Activated B cell treated with CpG ODN at 0.5 μM for 24 hours (primary cell): ENCODE data around the gene SERPINB5. TPM values are rescaled to one million over a fixed set of nuclear protein-coding genes. Genes with fewer than 3 reads are reported as not detected.
A peak's percentile ranks its signal among the peaks of the same experiment; 100 is the strongest.

Experiments
- ATAC-seq: fragments of 200-7000 bp; cut with Tn5 transposase; one replicate; pipeline ENCODE4 v1.10.0; 2021; ENCODE audit warnings: low read depth, mild to moderate bottlenecking, moderate library complexity
- CTCF ChIA-PET: fragments of 350-600 bp; sonication (Branson Sonifier 250); formaldehyde crosslinking; loops from one replicate; lab custom pipeline; 2021; ENCODE audit warnings: antibody characterized with exemption; lab: Charles Lee
- POLR2A ChIA-PET: fragments of 350-600 bp; sonication (Branson Sonifier 250); formaldehyde crosslinking; loops from one replicate; lab custom pipeline; 2021; ENCODE audit warnings: antibody characterized with exemption; lab: Charles Lee
- DNase-seq: peaks from one replicate; pipeline ENCODE4 v3.0.0; 2022
- H3K27ac Mint-ChIP-seq: one replicate; pipeline ENCODE4 v1.8.0; 2020; ENCODE audit warnings: mixed read lengths
- H3K27me3 Mint-ChIP-seq: one replicate; pipeline ENCODE4 v1.8.0; 2021; ENCODE audit warnings: mixed read lengths
- H3K36me3 Mint-ChIP-seq: one replicate; pipeline ENCODE4 v1.8.0; 2021; ENCODE audit warnings: low read depth, mixed read lengths
- H3K4me1 Mint-ChIP-seq: one replicate; pipeline ENCODE4 v1.8.0; 2021; ENCODE audit warnings: mixed read lengths
- H3K4me3 Mint-ChIP-seq: one replicate; pipeline ENCODE4 v1.8.0; 2020; ENCODE audit warnings: mild to moderate bottlenecking, mixed read lengths
- H3K9me3 Mint-ChIP-seq: one replicate; pipeline ENCODE4 v1.8.0; 2020; ENCODE audit warnings: mixed read lengths
- intact Hi-C: fragments of 100-400 bp; cut with micrococcal nuclease; formaldehyde crosslinking; loops from one replicate; pipeline ENCODE4 v1.15.1; 2024
- total RNA-seq: library from RNA; stranded (reverse); gene quantifications from 2 replicates; pipeline ENCODE4 v1.2.3, GENCODE V29; 2022
- TF ChIP-seq, protein P1 (sequence below): fragments of 200-600 bp; IDR thresholded peaks from one replicate; pipeline ENCODE4 v1.8.0; 2022; ENCODE audit warnings: antibody characterized with exemption, mild to moderate bottlenecking

The SERPINB5 gene
- not detected in 2 replicates for total RNA-seq

- POLR2A ChIA-PET: no interaction called here
- CTCF ChIA-PET: no interaction called here
- Mint-ChIP-seq H3K27me3 (peaks cover 8% of the 10 kb centered on the region), H3K4me1 (no peaks in the 10 kb centered on the region), H3K36me3 (no peaks in the 10 kb centered on the region), H3K9me3 (no peaks in the 10 kb centered on the region), H3K4me3 (no peak within 1 kb of the TSS), H3K27ac (peak within 1 kb of the TSS; percentile 2)
- intact Hi-C loops: no loop called here
- DNase-seq (no peak), ATAC-seq (no peak)
- TF ChIP-seq, protein P1, sequence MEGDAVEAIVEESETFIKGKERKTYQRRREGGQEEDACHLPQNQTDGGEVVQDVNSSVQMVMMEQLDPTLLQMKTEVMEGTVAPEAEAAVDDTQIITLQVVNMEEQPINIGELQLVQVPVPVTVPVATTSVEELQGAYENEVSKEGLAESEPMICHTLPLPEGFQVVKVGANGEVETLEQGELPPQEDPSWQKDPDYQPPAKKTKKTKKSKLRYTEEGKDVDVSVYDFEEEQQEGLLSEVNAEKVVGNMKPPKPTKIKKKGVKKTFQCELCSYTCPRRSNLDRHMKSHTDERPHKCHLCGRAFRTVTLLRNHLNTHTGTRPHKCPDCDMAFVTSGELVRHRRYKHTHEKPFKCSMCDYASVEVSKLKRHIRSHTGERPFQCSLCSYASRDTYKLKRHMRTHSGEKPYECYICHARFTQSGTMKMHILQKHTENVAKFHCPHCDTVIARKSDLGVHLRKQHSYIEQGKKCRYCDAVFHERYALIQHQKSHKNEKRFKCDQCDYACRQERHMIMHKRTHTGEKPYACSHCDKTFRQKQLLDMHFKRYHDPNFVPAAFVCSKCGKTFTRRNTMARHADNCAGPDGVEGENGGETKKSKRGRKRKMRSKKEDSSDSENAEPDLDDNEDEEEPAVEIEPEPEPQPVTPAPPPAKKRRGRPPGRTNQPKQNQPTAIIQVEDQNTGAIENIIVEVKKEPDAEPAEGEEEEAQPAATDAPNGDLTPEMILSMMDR: no peak
Measured at GRCh38 chr18:63476668-63477067, at the start of gene SERPINB5. SERPINB5 (plus strand) TSS chr18:63476958; CDS start chr18:63484429, 7,471 bp downstream.

DNA sequence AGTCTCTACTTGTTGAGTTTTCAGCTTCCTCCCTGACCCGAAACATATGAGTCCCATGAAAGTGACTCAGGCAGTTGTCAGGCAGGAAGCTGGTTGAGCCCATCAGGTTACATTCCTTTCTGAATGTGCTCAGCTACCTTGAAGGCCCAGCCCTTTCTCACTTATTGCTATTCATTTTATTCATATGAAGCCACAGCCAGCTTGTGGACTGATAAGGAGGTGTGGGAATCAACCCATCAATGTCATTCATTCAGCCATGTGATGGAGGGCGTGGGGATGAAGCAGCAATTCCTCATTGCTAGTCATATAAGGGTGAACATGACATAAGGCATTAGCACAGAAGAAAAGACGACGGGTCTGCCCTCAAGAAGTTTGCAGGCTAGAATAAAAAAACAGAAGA is 49.2 kb upstream of the SERPINB5 start:
- Mint-ChIP-seq H3K36me3 (peaks cover 2% of the 10 kb centered on the region), H3K27me3 (peaks cover 9% of the 10 kb centered on the region), H3K4me1 (peaks cover 11% of the 10 kb centered on the region), H3K9me3 (no peaks in the 10 kb centered on the region), H3K27ac (no peak overlapping the region), H3K4me3 (no peak overlapping the region)
- DNase-seq: no peak
- ChIA-PET CTCF (interaction anchor here (1.4 kb wide), 1 partner anchor 9 kb away, joined by 3 read pairs; no protein-coding TSS in a partner anchor), POLR2A (no interaction called here)
- TF ChIP-seq, protein P1: no peak
- no peak for ATAC-seq
- intact Hi-C loops: loop anchor here (10.0 kb wide), 2 partner anchors 563 to 1103 kb away; partner anchors contain the start of gene TNFRSF11A

- H3K4me1 Mint-ChIP-seq: no peaks in the 10 kb centered on the region
- TF ChIP-seq, protein P1: no peak
- CTCF ChIA-PET: no interaction called here
- no peak overlapping the region for H3K4me3 Mint-ChIP-seq
- ATAC-seq (no peak), DNase-seq (no peak)
- peaks cover 13% of the 10 kb centered on the region for H3K27me3 Mint-ChIP-seq
- POLR2A ChIA-PET: no interaction called here
- H3K9me3 Mint-ChIP-seq: no peaks in the 10 kb centered on the region
- H3K36me3 Mint-ChIP-seq: no peaks in the 10 kb centered on the region
- no peak overlapping the region for H3K27ac Mint-ChIP-seq
- intact Hi-C loops: no loop called here
Measured at GRCh38 chr18:63430526-63430925, 46.2 kb upstream of the SERPINB5 start.

DNA sequence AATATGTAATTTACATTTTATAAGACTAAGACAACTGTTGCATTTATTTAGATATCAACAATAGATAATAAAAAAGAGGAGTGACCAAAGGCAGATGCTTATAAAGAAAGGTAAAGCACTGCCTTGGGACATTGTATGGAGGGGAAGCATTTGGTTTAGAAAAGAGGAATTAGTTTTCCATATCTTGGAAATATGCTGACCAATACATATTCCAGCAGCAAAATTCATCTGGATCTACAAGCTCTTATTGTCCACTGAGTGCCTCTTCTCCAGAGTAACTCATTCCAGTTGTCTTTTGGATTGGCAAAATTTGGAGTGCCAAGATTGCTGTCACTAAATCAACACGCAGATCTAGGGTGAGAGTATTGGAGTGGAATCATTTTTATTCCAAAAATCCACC is 45.6 kb upstream of the SERPINB5 start:
- intact Hi-C loops: no loop called here
- Mint-ChIP-seq H3K9me3 (no peaks in the 10 kb centered on the region), H3K36me3 (no peaks in the 10 kb centered on the region), H3K4me1 (no peaks in the 10 kb centered on the region), H3K27me3 (peaks cover 15% of the 10 kb centered on the region), H3K4me3 (no peak overlapping the region), H3K27ac (no peak overlapping the region)
- ATAC-seq (no peak), DNase-seq (no peak)
- POLR2A ChIA-PET: no interaction called here
- CTCF ChIA-PET: no interaction called here
- TF ChIP-seq, protein P1: no peak

- CTCF ChIA-PET: no interaction called here
- no peaks in the 10 kb centered on the region for H3K36me3 Mint-ChIP-seq
Measured at GRCh38 chr18:63433334-63433866, 43.4 kb upstream of the SERPINB5 start.

More at GRCh38 chr18:63433334-63433866, 43.4 kb upstream of the SERPINB5 start:
- TF ChIP-seq, protein P1: no peak
- Mint-ChIP-seq H3K27me3 (peaks cover 18% of the 10 kb centered on the region), H3K4me3 (no peak overlapping the region), H3K4me1 (no peaks in the 10 kb centered on the region), H3K9me3 (no peaks in the 10 kb centered on the region), H3K27ac (no peak overlapping the region)
- POLR2A ChIA-PET: interaction anchor here (1.2 kb wide), 1 partner anchor 11 kb away, joined by 5 read pairs; the partner anchor contains the start of gene VPS4B
- intact Hi-C loops: no loop called here
- ATAC-seq (no peak), DNase-seq (no peak)
